Measurements from ENCODE around the gene DES.
"Not testable (repeated sequence)": the region's sequence is repeated elsewhere in the genome, so short reads cannot be mapped to it uniquely, and the experiment has no call there.

DES gene

DNA sequence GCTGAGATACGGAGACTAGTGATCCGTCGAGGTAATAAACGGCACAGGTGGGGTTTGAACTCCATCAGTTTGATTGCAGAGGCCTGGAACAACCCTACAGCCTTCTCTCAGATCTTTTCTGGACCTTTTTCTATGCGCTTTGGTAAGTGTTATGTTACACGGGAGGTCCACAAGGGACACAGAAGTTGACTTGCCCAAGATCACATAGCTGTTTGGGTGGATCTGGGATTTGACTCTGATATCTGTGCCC lies 29.3 kb upstream of the DES start:
- DNase-seq (ENCODE audit: extremely low read depth, low read depth), result no peak
- TF ChIP-seq, protein P1, sequence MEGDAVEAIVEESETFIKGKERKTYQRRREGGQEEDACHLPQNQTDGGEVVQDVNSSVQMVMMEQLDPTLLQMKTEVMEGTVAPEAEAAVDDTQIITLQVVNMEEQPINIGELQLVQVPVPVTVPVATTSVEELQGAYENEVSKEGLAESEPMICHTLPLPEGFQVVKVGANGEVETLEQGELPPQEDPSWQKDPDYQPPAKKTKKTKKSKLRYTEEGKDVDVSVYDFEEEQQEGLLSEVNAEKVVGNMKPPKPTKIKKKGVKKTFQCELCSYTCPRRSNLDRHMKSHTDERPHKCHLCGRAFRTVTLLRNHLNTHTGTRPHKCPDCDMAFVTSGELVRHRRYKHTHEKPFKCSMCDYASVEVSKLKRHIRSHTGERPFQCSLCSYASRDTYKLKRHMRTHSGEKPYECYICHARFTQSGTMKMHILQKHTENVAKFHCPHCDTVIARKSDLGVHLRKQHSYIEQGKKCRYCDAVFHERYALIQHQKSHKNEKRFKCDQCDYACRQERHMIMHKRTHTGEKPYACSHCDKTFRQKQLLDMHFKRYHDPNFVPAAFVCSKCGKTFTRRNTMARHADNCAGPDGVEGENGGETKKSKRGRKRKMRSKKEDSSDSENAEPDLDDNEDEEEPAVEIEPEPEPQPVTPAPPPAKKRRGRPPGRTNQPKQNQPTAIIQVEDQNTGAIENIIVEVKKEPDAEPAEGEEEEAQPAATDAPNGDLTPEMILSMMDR (IDR thresholded peaks at IDR 0.05; ENCODE audit: low read depth, low read length), result no peak

DNA sequence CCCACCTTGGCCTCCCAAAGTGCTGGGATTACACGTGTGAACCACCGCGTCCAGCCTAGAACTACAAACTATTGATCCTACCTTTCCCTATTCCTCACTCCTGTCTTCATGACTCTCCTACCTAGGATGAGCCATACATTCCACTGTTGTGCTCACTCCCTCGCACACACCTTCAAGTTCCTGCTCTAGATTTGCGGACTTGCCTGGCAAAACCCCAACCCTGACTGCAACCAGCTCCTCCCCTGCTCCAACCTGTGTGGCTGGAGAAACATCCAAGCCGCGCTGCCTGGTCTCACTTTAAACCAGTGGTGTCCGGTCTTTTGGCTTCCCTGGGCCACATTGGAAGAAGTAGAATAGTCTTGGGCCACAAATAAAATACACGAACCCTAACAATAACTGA lies 25.4 kb upstream of the DES start:
- no peak for DNase-seq (ENCODE audit: extremely low read depth, low read depth)
- TF ChIP-seq, protein P1 (IDR thresholded peaks at IDR 0.05; ENCODE audit: low read depth, low read length), result no peak

DNA sequence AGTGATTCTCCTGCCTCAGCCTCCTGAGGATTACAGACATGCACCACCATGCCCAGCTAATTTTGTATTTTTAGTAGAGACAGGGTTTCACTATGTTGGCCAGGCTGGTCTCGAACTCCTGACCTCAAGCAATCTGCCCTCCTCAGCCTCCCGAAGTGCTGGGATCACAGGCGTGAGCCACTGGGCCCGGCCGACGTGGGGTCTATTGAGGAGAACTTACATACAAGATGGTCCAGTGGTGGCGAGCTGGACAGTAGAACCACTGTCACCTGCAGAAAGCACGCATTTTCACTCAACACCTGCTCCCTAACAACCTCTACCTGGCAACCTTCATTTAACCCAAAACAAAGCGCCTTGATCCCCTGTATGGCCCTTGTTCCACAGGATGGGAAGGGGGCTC lies 23.1 kb upstream of the DES start:
- not testable (repeated sequence) for DNase-seq (ENCODE audit: extremely low read depth, low read depth)

DNA sequence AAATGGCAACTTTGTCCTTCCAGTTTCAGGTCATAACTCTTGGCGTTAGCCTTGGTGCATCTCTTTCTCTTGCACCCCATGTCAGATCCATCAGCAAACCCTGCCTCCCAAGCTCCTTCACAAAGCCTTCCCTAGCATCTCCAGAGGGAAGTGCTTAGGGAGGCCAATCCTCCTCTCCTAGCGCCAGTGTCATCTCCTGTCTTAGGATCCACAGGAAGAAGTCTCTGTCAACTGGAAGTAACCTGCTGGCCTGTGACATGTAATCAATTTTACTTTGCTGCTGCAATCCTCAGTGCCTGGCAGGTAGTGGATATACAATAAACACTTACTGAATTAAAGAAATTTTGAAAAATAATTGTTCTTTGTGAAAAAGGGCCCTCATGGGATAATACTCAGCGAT lies 22.6 kb upstream of the DES start:
- DNase-seq (ENCODE audit: extremely low read depth, low read depth), result no peak
- TF ChIP-seq, protein P1 (IDR thresholded peaks at IDR 0.05; ENCODE audit: low read depth, low read length), result no peak

DNA sequence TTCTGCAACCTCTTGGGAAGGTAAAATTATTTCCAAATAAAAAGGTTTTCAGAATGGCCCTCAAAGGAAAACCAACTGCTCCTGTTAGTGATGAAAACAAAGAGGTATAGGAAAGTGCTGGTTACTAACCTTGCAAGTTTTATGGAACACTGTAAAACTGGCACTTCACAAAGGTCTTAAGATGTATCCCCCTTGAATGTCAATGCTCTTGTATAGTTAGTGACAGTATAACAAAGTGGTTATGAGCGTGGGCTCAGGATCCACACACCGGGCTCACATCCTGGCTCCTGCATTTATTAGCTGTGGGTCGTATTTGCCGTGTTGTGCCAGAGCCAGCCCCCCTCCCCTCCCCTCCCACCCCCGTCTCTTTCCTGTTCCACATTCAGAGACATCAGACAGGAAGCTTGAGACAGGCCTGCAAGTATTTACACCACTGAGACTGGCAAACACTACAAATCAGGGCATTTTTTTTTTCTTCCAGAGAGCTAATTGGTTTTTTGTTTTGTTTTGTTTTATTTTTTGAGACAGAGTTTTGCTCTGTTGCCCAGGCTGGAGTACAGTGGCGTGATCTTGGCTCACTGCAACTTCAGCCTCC lies 21.2 kb upstream of the DES start:
- TF ChIP-seq, protein P1 (IDR thresholded peaks at IDR 0.05; ENCODE audit: low read depth, low read length), result no peak
- no peak for DNase-seq (ENCODE audit: extremely low read depth, low read depth)

DNA sequence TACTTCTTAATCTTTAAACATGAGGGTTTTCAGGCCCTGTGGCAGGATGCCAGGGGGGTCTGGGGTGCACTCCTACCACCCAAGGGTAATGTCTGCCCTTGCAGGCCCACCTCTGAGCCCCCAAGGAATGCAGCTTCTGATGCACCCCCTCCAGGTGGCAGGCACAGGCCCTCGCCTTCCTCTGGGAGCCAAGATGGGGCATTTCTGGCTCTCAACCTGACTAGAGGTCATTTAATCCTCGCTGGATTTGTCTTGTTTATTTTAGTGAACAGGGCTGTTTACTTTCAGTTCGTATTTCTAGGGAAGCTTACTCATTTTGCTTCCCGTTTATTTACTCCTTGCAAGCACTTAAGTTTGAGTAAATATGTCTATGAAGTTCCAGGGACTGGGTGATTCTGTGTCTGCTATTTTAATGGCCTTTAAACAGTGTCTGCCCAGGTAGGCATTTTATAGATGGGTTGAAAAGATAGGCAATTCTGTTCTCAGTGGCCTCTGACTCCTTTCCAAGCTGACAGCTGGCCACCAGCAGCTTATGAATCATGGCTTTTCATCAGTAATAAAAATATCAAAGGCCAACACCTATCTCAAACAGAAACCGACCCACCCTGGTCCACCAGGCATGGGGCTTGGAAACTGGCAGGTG lies 19.3 kb upstream of the DES start:
- TF ChIP-seq, protein P1 (IDR thresholded peaks at IDR 0.05; ENCODE audit: low read depth, low read length), result no peak
- DNase-seq (ENCODE audit: extremely low read depth, low read depth), result no peak

DNA sequence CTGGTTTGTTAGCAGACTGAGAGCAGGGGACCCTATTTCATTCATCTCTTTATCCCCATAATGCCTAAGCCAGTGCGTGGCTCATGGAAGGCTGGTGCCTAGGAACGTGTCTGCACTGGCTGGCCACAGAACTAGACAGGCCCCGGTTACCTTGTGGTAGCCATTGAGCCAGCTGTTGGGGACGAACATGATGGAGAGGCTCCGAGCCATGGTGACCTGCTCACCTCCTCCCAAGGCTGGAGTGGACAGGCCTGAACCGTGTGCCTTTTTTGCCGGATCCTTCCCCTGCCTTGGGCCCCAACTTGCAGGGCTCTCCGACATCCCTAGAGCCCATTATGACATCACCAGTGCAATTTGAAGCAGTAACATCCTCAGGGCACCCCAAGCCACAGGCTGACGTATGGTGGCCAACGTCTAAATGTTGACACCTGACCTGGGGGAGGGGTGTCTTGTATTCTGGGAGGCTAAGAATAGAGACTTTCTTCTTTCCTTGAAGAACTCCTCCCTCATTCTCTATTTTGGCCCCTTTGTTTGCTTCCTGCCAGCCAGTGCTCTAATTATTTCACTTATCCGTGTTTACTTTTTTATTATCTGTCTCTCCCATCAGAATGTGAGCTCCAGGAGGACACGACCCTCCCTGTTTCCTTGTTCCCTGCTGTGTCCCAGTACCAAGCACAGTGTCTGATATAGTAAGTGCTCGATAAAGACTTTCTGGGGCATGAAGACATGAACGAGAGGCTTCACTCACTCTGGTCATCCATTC lies 18.3 kb upstream of the DES start:
- TF ChIP-seq, protein P1 (IDR thresholded peaks at IDR 0.05; ENCODE audit: low read depth, low read length), result no peak
- no peak for DNase-seq (ENCODE audit: extremely low read depth, low read depth)

Data from AG09319 (cell line).